B cell (primary cell): ENCODE data around the gene YBEY.

Experiments used
- CTCF ChIP-seq: fragments of 200-600 bp; IDR thresholded peaks from one replicate; pipeline ENCODE4 v1.8.0; 2022; ENCODE audit warnings: antibody characterized with exemption, mild to moderate bottlenecking
- EZH2 ChIP-seq: IDR thresholded peaks from 2 replicates; pipeline ENCODE4 v1.6.1; 2012; ENCODE audit warnings: borderline replicate concordance, low read depth, mild to moderate bottlenecking, moderate library complexity, low read length; ENCODE audit not compliant: insufficient read depth, poor library complexity, severe bottlenecking

- TF ChIP-seq CTCF, result no peak
- no peak for TF ChIP-seq EZH2
These were observed 35.9 kb upstream of the YBEY start for GRCh38 chr21:46250146-46250725.
